Memory B cell (primary cell): ENCODE results near the gene ZDHHC21.
A peak's percentile ranks its signal among the peaks of the same experiment; 100 is the strongest.
"Not testable (repeated sequence)": the region's sequence is repeated elsewhere in the genome, so short reads cannot be mapped to it uniquely, and the experiment has no call there.

Source experiments
- ATAC-seq: fragments of 150-1000 bp; cut with Tn5 transposase; 2 replicates; pipeline ENCODE4 v1.10.0; 2021; ENCODE audit warnings: low read depth, mild to moderate bottlenecking, moderate library complexity
- DNase-seq, 2 donors: peaks; one replicate each; pipeline ENCODE4 v3.0.0; 2022; ENCODE audit warnings: low spot score in 2 of 2
- H3K27ac Mint-ChIP-seq: one replicate; pipeline ENCODE4 v1.8.0; 2022; ENCODE audit warnings: mild to moderate bottlenecking, moderate library complexity, mixed read lengths
- H3K27me3 Mint-ChIP-seq: one replicate; pipeline ENCODE4 v1.8.0; 2022; ENCODE audit warnings: mixed read lengths
- H3K36me3 Mint-ChIP-seq: one replicate; pipeline ENCODE4 v1.8.0; 2022; ENCODE audit warnings: mild to moderate bottlenecking, mixed read lengths
- H3K4me1 Mint-ChIP-seq: one replicate; pipeline ENCODE4 v1.8.0; 2022; ENCODE audit warnings: mixed read lengths
- H3K4me3 Mint-ChIP-seq: one replicate; pipeline ENCODE4 v1.8.0; 2022; ENCODE audit warnings: mild to moderate bottlenecking, moderate library complexity, mixed read lengths
- H3K9me3 Mint-ChIP-seq: one replicate; pipeline ENCODE4 v1.8.0; 2022; ENCODE audit warnings: mixed read lengths

Gene ZDHHC21

GRCh38 chr9:14704281-14704680, 11.0 kb upstream of the ZDHHC21 start:
- H3K27me3 Mint-ChIP-seq, result no peaks in the 10 kb centered on the region
- ATAC-seq (no peak), DNase-seq (no peak)
- no peak overlapping the region for H3K27ac Mint-ChIP-seq
- no peak overlapping the region for H3K4me3 Mint-ChIP-seq
- H3K4me1 Mint-ChIP-seq, result peaks cover 8% of the 10 kb centered on the region
- H3K9me3 Mint-ChIP-seq, result peaks cover 9% of the 10 kb centered on the region
- peaks cover 6% of the 10 kb centered on the region for H3K36me3 Mint-ChIP-seq

GRCh38 chr9:14702200-14702720, 9.0 kb upstream of the ZDHHC21 start:
- no peaks in the 10 kb centered on the region for H3K27me3 Mint-ChIP-seq
- peaks cover 4% of the 10 kb centered on the region for H3K36me3 Mint-ChIP-seq
- no peak overlapping the region for H3K27ac Mint-ChIP-seq
- no peak overlapping the region for H3K4me3 Mint-ChIP-seq
- ATAC-seq (no peak), DNase-seq (no peak)
- H3K9me3 Mint-ChIP-seq, result peaks cover 7% of the 10 kb centered on the region
- H3K4me1 Mint-ChIP-seq, result peaks cover 8% of the 10 kb centered on the region

GRCh38 chr9:14692470-14693250, 572 bp downstream of the ZDHHC21 start:
- peak overlapping the region; percentile 95 for H3K27ac Mint-ChIP-seq
- H3K4me3 Mint-ChIP-seq, result peak overlapping the region; percentile 99
- H3K27me3 Mint-ChIP-seq, result no peaks in the 10 kb centered on the region
- ATAC-seq (peak; percentile 56), DNase-seq (peak in 1 of 2 donors; percentile 24)
- peaks cover 40% of the 10 kb centered on the region for H3K4me1 Mint-ChIP-seq
- H3K36me3 Mint-ChIP-seq, result peaks cover 12% of the 10 kb centered on the region
- H3K9me3 Mint-ChIP-seq, result no peaks in the 10 kb centered on the region

DNA sequence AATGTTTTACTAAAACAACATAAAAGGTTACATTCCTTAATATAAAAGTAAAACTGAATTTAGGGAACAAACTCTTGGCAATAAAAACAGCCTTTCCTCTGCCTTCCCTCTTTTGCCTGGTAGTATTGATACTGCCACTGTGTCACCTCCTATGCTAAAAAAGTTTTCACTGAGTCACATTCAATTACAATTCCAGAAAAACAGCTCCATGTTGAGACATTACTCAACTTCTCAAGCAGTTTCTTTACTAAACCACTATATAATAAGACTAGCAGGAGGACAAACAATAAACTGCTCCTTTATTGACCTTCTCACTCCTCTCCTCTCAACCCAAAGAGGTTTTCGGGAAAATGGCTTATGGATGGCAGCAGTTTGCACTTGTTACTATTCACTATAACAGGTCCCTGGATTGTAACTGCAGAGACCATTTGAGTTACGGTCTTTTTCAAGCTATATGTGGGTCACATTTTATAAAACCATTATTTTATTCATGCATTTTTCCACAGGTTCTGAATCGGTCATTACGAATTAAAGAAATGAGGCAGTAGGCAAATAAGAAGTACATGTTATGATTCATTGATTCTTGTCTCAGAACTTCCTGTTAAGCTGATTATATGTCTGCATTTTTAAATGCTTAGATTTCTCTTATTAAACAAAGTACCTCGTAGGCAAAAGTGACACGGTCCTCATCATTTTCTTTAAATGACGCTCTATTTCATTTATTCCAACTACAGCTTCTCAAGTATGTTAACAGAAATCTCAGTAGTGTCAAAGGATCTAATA, 2.1 kb downstream of the ZDHHC21 start:
- Mint-ChIP-seq H3K36me3 (peaks cover 12% of the 10 kb centered on the region), H3K27me3 (no peaks in the 10 kb centered on the region), H3K27ac (peak overlapping the region; percentile 84), H3K9me3 (no peaks in the 10 kb centered on the region), H3K4me1 (peaks cover 40% of the 10 kb centered on the region), H3K4me3 (peak overlapping the region; percentile 68)
- no peak for ATAC-seq
- no peak for DNase-seq

- no peak for DNase-seq
- Mint-ChIP-seq H3K4me1 (peaks cover 34% of the 10 kb centered on the region), H3K27me3 (no peaks in the 10 kb centered on the region), H3K36me3 (peaks cover 28% of the 10 kb centered on the region), H3K9me3 (no peaks in the 10 kb centered on the region), H3K27ac (peak overlapping the region; percentile 98), H3K4me3 (no peak overlapping the region)
- ATAC-seq, result no peak
These were observed 6.1 kb downstream of the ZDHHC21 start for GRCh38 chr9:14687042-14687719.

- Mint-ChIP-seq H3K4me1 (peaks cover 36% of the 10 kb centered on the region), H3K36me3 (peaks cover 35% of the 10 kb centered on the region), H3K27ac (no peak overlapping the region), H3K27me3 (no peaks in the 10 kb centered on the region), H3K9me3 (no peaks in the 10 kb centered on the region), H3K4me3 (no peak overlapping the region)
- no peak for DNase-seq
- no peak for ATAC-seq
These were observed 7.1 kb downstream of the ZDHHC21 start for GRCh38 chr9:14686168-14686567.

- Mint-ChIP-seq H3K36me3 (peaks cover 35% of the 10 kb centered on the region), H3K4me1 (peaks cover 24% of the 10 kb centered on the region), H3K27ac (peak overlapping the region; percentile 46)
- H3K9me3 Mint-ChIP-seq, DNase-seq, H3K4me3 Mint-ChIP-seq, ATAC-seq, H3K27me3 Mint-ChIP-seq: not testable (repeated sequence)
These were observed 10.6 kb downstream of the ZDHHC21 start for GRCh38 chr9:14682616-14683015.

- peaks cover 37% of the 10 kb centered on the region for H3K4me1 Mint-ChIP-seq
- no peak for ATAC-seq
- no peaks in the 10 kb centered on the region for H3K9me3 Mint-ChIP-seq
- H3K4me3 Mint-ChIP-seq, result no peak overlapping the region
- H3K27ac Mint-ChIP-seq, result peak overlapping the region; percentile 46
- peaks cover 35% of the 10 kb centered on the region for H3K36me3 Mint-ChIP-seq
- no peaks in the 10 kb centered on the region for H3K27me3 Mint-ChIP-seq
- no peak for DNase-seq
These were observed 14.5 kb downstream of the ZDHHC21 start for GRCh38 chr9:14678776-14679175.

DNA sequence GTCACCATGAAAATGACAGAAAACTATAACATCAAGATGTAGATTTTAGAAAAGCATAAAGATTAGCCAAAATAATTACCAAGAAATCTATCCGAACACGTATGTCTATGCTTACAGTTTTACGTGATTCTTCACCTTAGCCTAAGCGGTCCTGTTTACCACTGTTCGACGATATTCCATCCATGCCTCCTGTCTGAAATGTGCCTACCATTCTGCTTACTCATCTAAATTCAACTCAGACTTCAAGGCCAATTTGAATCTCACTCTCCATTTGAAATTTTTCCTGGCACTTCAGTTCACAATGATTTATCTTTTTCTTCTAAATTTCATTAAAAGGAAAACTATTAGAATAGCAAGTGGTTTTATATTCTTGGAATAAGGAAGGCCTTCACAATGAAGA, 15.4 kb downstream of the ZDHHC21 start:
- no peak for ATAC-seq
- no peak overlapping the region for H3K4me3 Mint-ChIP-seq
- DNase-seq, result no peak
- peaks cover 33% of the 10 kb centered on the region for H3K36me3 Mint-ChIP-seq
- H3K4me1 Mint-ChIP-seq, result peaks cover 36% of the 10 kb centered on the region
- H3K9me3 Mint-ChIP-seq, result no peaks in the 10 kb centered on the region
- H3K27ac Mint-ChIP-seq, result peak overlapping the region; percentile 46
- no peaks in the 10 kb centered on the region for H3K27me3 Mint-ChIP-seq

DNA sequence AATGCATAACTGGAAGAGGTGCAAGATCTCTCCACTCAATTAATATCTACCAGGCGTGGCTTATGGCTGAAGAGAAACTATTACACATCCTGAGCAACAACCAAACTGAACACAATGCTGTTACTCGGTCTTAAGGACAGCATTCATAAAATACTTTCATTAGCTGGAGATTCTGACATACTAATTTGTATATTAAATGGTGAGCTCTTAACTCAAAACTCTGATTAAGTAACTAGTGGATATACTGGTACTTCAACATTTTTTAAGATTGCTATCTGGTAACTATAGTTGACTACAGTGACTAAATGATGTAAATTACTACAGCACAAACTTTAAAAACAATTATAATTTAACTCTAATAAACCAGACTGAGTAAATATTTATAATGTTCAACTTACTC, 15.8 kb downstream of the ZDHHC21 start:
- no peak overlapping the region for H3K4me3 Mint-ChIP-seq
- peaks cover 30% of the 10 kb centered on the region for H3K36me3 Mint-ChIP-seq
- no peak for ATAC-seq

DNA sequence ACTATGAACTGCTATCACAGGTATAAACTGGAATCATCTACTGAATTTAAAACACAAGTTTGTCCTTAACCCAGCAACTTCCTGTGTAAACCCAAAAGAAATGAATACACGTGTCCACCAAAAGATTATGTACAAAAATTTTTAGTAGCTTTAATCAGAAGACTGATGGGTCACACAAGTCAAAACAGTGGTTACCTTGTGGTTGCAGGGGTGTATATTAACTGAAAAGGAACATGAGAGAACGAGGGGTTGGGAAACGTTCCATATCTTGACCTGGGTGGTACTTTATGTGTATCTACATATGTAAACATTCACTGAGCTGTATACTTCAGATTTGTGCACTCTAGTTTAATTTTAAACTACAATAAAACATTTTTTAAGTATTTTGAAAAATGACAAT, 18.6 kb downstream of the ZDHHC21 start:
- Mint-ChIP-seq H3K9me3 (no peaks in the 10 kb centered on the region), H3K27ac (no peak overlapping the region), H3K4me3 (no peak overlapping the region), H3K36me3 (peaks cover 23% of the 10 kb centered on the region), H3K4me1 (peaks cover 21% of the 10 kb centered on the region), H3K27me3 (no peaks in the 10 kb centered on the region)
- no peak for DNase-seq
- no peak for ATAC-seq

More for the DNA sequence above, 15.8 kb downstream of the ZDHHC21 start:
- Mint-ChIP-seq H3K27me3 (no peaks in the 10 kb centered on the region), H3K9me3 (no peaks in the 10 kb centered on the region), H3K4me1 (peaks cover 33% of the 10 kb centered on the region), H3K27ac (peak overlapping the region; percentile 52)
- DNase-seq, result no peak

- ATAC-seq, result no peak
- Mint-ChIP-seq H3K9me3 (no peaks in the 10 kb centered on the region), H3K27ac (peak overlapping the region; percentile 60), H3K36me3 (peaks cover 12% of the 10 kb centered on the region), H3K4me3 (no peak overlapping the region), H3K4me1 (peaks cover 13% of the 10 kb centered on the region), H3K27me3 (no peaks in the 10 kb centered on the region)
- DNase-seq, result no peak
These were observed 21.9 kb downstream of the ZDHHC21 start for GRCh38 chr9:14671377-14671776.

DNA sequence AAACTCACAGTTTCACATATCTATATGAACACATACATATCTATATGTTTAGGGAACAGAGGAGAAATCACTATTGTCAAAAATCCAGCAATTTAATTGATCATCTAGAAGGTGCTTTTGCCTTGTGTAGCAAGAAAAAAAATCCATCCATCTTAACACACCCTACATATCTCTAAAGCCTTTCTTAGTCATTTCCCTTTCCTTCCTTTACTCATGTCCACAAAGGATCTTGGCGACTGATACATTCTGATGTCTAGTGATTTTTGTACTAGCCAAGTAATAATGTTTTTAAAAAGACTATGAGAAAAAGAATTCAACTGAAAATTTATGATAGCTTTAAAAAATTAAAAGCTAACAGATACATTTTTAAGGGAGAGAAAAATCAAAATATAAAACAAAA, 22.5 kb downstream of the ZDHHC21 start:
- no peak for DNase-seq
- H3K4me1 Mint-ChIP-seq, result peaks cover 9% of the 10 kb centered on the region
- no peaks in the 10 kb centered on the region for H3K27me3 Mint-ChIP-seq
- no peak overlapping the region for H3K4me3 Mint-ChIP-seq
- H3K36me3 Mint-ChIP-seq, result peaks cover 8% of the 10 kb centered on the region
- H3K27ac Mint-ChIP-seq, result peak overlapping the region; percentile 60
- ATAC-seq, result no peak
- no peaks in the 10 kb centered on the region for H3K9me3 Mint-ChIP-seq

DNA sequence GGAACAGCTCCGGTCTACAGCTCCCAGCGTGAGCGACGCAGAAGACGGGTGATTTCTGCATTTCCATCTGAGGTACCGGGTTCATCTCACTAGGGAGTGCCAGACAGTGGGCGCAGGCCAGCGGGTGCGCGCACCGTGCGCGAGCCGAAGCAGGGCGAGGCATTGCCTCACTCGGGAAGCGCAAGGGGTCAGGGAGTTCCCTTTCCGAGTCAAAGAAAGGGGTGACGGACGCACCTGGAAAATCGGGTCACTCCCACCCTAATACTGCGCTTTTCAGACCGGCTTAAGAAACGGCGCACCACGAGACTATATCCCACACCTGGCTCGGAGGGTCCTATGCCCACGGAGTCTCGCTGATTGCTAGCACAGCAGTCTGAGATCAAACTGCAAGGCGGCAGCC, 29.2 kb downstream of the ZDHHC21 start:
- not testable (repeated sequence) for H3K27me3 Mint-ChIP-seq, H3K4me1 Mint-ChIP-seq, ATAC-seq, DNase-seq, H3K4me3 Mint-ChIP-seq, H3K27ac Mint-ChIP-seq, H3K9me3 Mint-ChIP-seq
- peaks cover 14% of the 10 kb centered on the region for H3K36me3 Mint-ChIP-seq
